Mammary epithelial cell (primary cell): ENCODE measurements around the gene HMCN2.

Source experiments
- EZH2 ChIP-seq: IDR thresholded peaks from 2 replicates; pipeline ENCODE4 v1.6.1; 2012; ENCODE audit warnings: low read length, inconsistent platforms, borderline replicate concordance
- TF ChIP-seq, protein P1 (sequence below), 2 donors: IDR thresholded peaks in 1 of 2; conservative IDR thresholded peaks in 1 of 2; 2 replicates each; pipeline ENCODE4 v1.5.1; 2011 to 2012; ENCODE audit warnings: inconsistent platforms in 2 of 2, low read length in 2 of 2, mild to moderate bottlenecking in 2 of 2, control low read depth in 1 of 2, low read depth in 1 of 2; ENCODE audit not compliant: insufficient read depth in 1 of 2; ENCODE audit errors: extremely low read depth in 1 of 2

DNA sequence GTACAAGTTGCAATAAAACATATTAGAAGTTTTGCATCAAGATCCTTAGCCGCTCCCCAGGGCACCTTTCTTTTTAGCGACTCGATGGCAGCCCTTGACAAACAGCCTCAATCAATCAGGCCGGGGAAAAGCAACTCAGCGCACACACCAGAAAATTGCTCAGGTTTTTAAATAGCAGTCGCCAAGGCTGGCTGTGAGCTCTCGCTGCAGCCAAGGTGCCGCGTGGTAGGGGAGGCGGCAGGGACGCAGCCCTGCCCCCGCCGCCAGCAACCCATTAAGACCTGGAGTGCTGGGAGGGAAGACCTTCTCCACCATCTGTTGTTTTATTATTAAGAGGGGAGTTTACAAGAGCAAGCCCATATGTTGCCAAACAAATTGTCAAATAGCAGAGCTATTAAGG is 201.8 kb downstream of the HMCN2 start:
- TF ChIP-seq, protein P1, sequence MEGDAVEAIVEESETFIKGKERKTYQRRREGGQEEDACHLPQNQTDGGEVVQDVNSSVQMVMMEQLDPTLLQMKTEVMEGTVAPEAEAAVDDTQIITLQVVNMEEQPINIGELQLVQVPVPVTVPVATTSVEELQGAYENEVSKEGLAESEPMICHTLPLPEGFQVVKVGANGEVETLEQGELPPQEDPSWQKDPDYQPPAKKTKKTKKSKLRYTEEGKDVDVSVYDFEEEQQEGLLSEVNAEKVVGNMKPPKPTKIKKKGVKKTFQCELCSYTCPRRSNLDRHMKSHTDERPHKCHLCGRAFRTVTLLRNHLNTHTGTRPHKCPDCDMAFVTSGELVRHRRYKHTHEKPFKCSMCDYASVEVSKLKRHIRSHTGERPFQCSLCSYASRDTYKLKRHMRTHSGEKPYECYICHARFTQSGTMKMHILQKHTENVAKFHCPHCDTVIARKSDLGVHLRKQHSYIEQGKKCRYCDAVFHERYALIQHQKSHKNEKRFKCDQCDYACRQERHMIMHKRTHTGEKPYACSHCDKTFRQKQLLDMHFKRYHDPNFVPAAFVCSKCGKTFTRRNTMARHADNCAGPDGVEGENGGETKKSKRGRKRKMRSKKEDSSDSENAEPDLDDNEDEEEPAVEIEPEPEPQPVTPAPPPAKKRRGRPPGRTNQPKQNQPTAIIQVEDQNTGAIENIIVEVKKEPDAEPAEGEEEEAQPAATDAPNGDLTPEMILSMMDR (conservative IDR thresholded peaks at IDR 0.05 in 1 of 2, IDR thresholded peaks at IDR 0.05 in 1 of 2; ENCODE audit: extremely low read depth in 1 of 2, insufficient read depth in 1 of 2, low read depth in 1 of 2, low read length in 2 of 2): no peak
- TF ChIP-seq EZH2: no peak
